Right lobe of liver (tissue), 4 donors: ENCODE data around the gene TIPIN.

ENCODE experiments used
- CTCF ChIP-seq, 4 donors: fragments of 200-600 bp in 3 of 4; fragments of 450-650 bp in 1 of 4; IDR thresholded peaks; one replicate each; pipeline versions ENCODE4 v1.5.1 to v1.8.0; 2016 to 2022; ENCODE audit warnings: antibody characterized with exemption in 4 of 4, mild to moderate bottlenecking in 2 of 4
- POLR2A ChIP-seq: fragments of 450-650 bp; IDR thresholded peaks from one replicate; pipeline ENCODE4 v1.6.1; 2017; ENCODE audit warnings: antibody characterized with exemption, mild to moderate bottlenecking
- donor health status: DM: no; HTN: no; CAD: no.
- donor health status: DM: no; HTN: no; CAD: no.
- donor health status: DM: no; HTN: yes; CAD: no.

DNA sequence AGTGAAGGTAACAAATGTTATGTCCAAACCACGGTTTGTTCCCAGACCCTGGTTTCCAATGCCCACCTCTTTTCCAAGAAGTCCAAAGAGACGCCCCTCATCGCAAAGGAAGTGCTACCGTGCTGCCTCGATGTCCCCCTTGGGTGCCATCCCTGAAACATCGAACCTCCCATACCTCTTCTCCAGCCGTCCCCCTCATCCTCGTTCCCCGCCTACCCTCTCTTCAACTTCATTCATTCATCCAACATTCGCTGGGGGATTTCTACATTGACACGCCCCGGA lies 467 bp downstream of the TIPIN start:
- no peak for TF ChIP-seq CTCF (IDR thresholded peaks at IDR 0.05)
- TF ChIP-seq POLR2A: no peak
